Measurements from ENCODE around the gene RBM44.

Gene RBM44

DNA sequence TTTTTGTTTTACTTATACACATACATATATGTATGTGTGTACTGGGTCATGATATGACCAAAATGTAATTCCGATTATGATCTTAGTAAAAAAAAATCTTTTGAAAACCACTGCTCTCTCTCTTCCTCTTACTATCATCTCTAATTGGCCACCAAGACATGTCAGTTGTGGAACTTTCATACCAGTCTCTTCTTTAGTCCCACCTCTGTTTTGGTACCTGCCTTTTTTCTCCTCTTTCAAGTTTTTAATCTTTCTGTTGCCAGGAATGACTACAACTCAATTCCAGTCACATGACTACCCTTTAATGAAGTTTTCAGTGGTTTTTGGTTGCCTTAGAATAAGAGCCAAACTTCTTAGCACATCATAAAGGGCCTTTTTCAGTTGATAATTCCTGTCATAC is 17.1 kb downstream of the RBM44 start:
- H3K9me3 ChIP-seq (ENCODE audit: control insufficient read depth in 1 of 2, low read length in 2 of 2): no peaks in the 10 kb centered on the region
- no peak overlapping the region for H3K9ac ChIP-seq (ENCODE audit: low read depth in 1 of 2, low read length in 2 of 2)
- H3K36me3 ChIP-seq (ENCODE audit: control insufficient read depth in 1 of 2, insufficient read depth in 2 of 2, low read length in 2 of 2): no peaks in the 10 kb centered on the region
- H3K4me3 ChIP-seq (ENCODE audit: low read depth in 1 of 2, low read length in 2 of 2): no peak overlapping the region
- no peaks in the 10 kb centered on the region for H3K27me3 ChIP-seq (ENCODE audit: control insufficient read depth in 1 of 2, insufficient read depth in 2 of 2, low read length in 2 of 2)
- no peak overlapping the region for H3K27ac ChIP-seq (ENCODE audit: low read depth, low read length)
- H3K4me1 ChIP-seq (ENCODE audit: control insufficient read depth in 1 of 2, insufficient read depth in 2 of 2, low read length in 2 of 2): no peaks in the 10 kb centered on the region

- Histone ChIP-seq H3K9ac (ENCODE audit: low read depth in 1 of 2, low read length in 2 of 2) (no peak overlapping the region), H3K27me3 (ENCODE audit: control insufficient read depth in 1 of 2, insufficient read depth in 2 of 2, low read length in 2 of 2) (no peaks in the 10 kb centered on the region), H3K4me1 (ENCODE audit: control insufficient read depth in 1 of 2, insufficient read depth in 2 of 2, low read length in 2 of 2) (no peaks in the 10 kb centered on the region), H3K27ac (ENCODE audit: low read depth, low read length) (no peak overlapping the region), H3K9me3 (ENCODE audit: control insufficient read depth in 1 of 2, low read length in 2 of 2) (no peaks in the 10 kb centered on the region), H3K36me3 (ENCODE audit: control insufficient read depth in 1 of 2, insufficient read depth in 2 of 2, low read length in 2 of 2) (no peaks in the 10 kb centered on the region), H3K4me3 (ENCODE audit: low read depth in 1 of 2, low read length in 2 of 2) (no peak overlapping the region)
Observed at GRCh38 chr2:237816531-237816930, 18.0 kb downstream of the RBM44 start.

GRCh38 chr2:237818066-237818473 is 19.5 kb downstream of the RBM44 start:
- Histone ChIP-seq H3K9ac (ENCODE audit: low read depth in 1 of 2, low read length in 2 of 2) (no peak overlapping the region), H3K36me3 (ENCODE audit: control insufficient read depth in 1 of 2, insufficient read depth in 2 of 2, low read length in 2 of 2) (no peaks in the 10 kb centered on the region), H3K27me3 (ENCODE audit: control insufficient read depth in 1 of 2, insufficient read depth in 2 of 2, low read length in 2 of 2) (no peaks in the 10 kb centered on the region)

GRCh38 chr2:237819231-237819630 is 20.7 kb downstream of the RBM44 start:
- H3K27me3 ChIP-seq (ENCODE audit: control insufficient read depth in 1 of 2, insufficient read depth in 2 of 2, low read length in 2 of 2): no peaks in the 10 kb centered on the region
- H3K4me3 ChIP-seq (ENCODE audit: low read depth in 1 of 2, low read length in 2 of 2): no peak overlapping the region
- no peaks in the 10 kb centered on the region for H3K4me1 ChIP-seq (ENCODE audit: control insufficient read depth in 1 of 2, insufficient read depth in 2 of 2, low read length in 2 of 2)
- no peak overlapping the region for H3K27ac ChIP-seq (ENCODE audit: low read depth, low read length)
- no peaks in the 10 kb centered on the region for H3K9me3 ChIP-seq (ENCODE audit: control insufficient read depth in 1 of 2, low read length in 2 of 2)
- no peaks in the 10 kb centered on the region for H3K36me3 ChIP-seq (ENCODE audit: control insufficient read depth in 1 of 2, insufficient read depth in 2 of 2, low read length in 2 of 2)
- no peak overlapping the region for H3K9ac ChIP-seq (ENCODE audit: low read depth in 1 of 2, low read length in 2 of 2)

More at GRCh38 chr2:237818066-237818473, 19.5 kb downstream of the RBM44 start:
- H3K9me3 ChIP-seq (ENCODE audit: control insufficient read depth in 1 of 2, low read length in 2 of 2): no peaks in the 10 kb centered on the region
- H3K4me3 ChIP-seq (ENCODE audit: low read depth in 1 of 2, low read length in 2 of 2): no peak overlapping the region
- H3K27ac ChIP-seq (ENCODE audit: low read depth, low read length): no peak overlapping the region
- no peaks in the 10 kb centered on the region for H3K4me1 ChIP-seq (ENCODE audit: control insufficient read depth in 1 of 2, insufficient read depth in 2 of 2, low read length in 2 of 2)

DNA sequence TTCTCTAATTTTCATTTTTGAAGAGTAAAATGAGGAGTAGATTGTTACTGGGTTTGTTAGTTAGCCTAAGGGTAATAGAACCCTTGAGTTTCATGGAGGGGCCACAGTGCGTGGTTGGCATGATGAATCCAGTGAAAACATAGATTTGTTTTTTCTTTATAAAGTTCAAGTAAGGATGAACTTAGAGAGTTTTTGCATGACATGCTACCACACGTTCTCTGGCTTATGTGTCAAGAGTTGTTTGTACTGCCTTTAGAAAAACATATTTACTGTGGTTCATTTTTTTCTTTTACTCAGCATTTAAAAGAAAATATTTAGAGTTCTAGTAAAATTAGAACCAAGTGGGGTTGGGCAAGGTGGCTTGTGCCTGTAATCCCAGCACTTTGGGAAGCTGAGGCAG is 21.8 kb downstream of the RBM44 start:
- Histone ChIP-seq H3K9me3 (ENCODE audit: control insufficient read depth in 1 of 2, low read length in 2 of 2) (no peaks in the 10 kb centered on the region), H3K36me3 (ENCODE audit: control insufficient read depth in 1 of 2, insufficient read depth in 2 of 2, low read length in 2 of 2) (no peaks in the 10 kb centered on the region), H3K4me3 (ENCODE audit: low read depth in 1 of 2, low read length in 2 of 2) (no peak overlapping the region), H3K27ac (ENCODE audit: low read depth, low read length) (no peak overlapping the region), H3K9ac (ENCODE audit: low read depth in 1 of 2, low read length in 2 of 2) (no peak overlapping the region), H3K27me3 (ENCODE audit: control insufficient read depth in 1 of 2, insufficient read depth in 2 of 2, low read length in 2 of 2) (no peaks in the 10 kb centered on the region), H3K4me1 (ENCODE audit: control insufficient read depth in 1 of 2, insufficient read depth in 2 of 2, low read length in 2 of 2) (no peaks in the 10 kb centered on the region)

GRCh38 chr2:237823544-237823943 is 25.0 kb downstream of the RBM44 start:
- Histone ChIP-seq H3K27me3 (ENCODE audit: control insufficient read depth in 1 of 2, insufficient read depth in 2 of 2, low read length in 2 of 2) (no peaks in the 10 kb centered on the region), H3K27ac (ENCODE audit: low read depth, low read length) (no peak overlapping the region), H3K36me3 (ENCODE audit: control insufficient read depth in 1 of 2, insufficient read depth in 2 of 2, low read length in 2 of 2) (no peaks in the 10 kb centered on the region), H3K4me1 (ENCODE audit: control insufficient read depth in 1 of 2, insufficient read depth in 2 of 2, low read length in 2 of 2) (peaks cover 0 to 4% of the 10 kb centered on the region in 2 donors), H3K9me3 (ENCODE audit: control insufficient read depth in 1 of 2, low read length in 2 of 2) (no peaks in the 10 kb centered on the region), H3K4me3 (ENCODE audit: low read depth in 1 of 2, low read length in 2 of 2) (no peak overlapping the region), H3K9ac (ENCODE audit: low read depth in 1 of 2, low read length in 2 of 2) (no peak overlapping the region)

DNA sequence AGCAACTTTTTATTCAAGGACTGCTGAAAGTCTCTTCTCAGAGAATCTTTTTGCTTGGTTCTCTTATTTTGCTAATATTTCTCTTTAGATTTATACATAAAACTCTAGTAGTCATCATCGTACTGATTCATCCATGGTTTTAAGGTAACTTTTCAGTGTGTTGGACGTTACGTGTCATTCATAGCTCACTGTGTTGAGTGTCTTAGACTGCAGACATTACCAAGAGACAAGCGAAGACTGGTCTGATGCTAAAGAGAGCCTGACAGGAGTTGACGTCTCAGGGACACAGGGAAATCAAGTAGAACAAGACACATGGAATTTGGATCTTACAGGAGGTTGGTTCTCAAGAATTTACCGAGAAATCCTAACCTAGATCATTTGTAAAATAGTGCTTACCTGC is 25.5 kb downstream of the RBM44 start:
- H3K9ac ChIP-seq (ENCODE audit: low read depth in 1 of 2, low read length in 2 of 2): no peak overlapping the region
- H3K4me1 ChIP-seq (ENCODE audit: control insufficient read depth in 1 of 2, insufficient read depth in 2 of 2, low read length in 2 of 2): peaks cover 0 to 4% of the 10 kb centered on the region in 2 donors
- no peaks in the 10 kb centered on the region for H3K36me3 ChIP-seq (ENCODE audit: control insufficient read depth in 1 of 2, insufficient read depth in 2 of 2, low read length in 2 of 2)
- no peaks in the 10 kb centered on the region for H3K9me3 ChIP-seq (ENCODE audit: control insufficient read depth in 1 of 2, low read length in 2 of 2)
- no peak overlapping the region for H3K27ac ChIP-seq (ENCODE audit: low read depth, low read length)
- no peak overlapping the region for H3K4me3 ChIP-seq (ENCODE audit: low read depth in 1 of 2, low read length in 2 of 2)
- no peaks in the 10 kb centered on the region for H3K27me3 ChIP-seq (ENCODE audit: control insufficient read depth in 1 of 2, insufficient read depth in 2 of 2, low read length in 2 of 2)

DNA sequence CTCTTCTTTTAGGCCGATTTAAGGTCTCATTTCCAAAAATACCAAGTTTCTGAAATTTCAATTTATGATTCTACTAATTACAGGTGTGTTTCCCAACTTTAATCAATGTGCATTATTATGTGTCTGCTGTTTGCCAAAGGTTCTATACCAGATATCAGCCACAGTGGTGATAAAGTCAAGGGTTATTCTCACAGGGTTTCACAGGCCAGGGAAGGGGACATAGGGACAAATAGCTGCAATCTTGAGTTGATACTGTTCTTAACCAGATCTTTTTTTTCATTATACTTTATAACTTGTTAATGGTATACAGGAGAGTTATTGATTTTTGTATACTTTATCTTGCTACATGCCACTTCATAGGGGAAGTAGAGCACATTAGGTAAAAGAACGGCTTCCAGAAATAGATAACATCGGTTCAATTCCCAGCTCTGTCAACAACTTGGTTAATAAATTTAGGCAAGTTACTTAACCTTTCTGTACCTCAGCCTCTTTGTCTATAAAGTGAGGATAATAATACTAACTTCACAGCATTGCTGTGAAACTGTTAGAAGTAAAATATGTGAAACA is 28.9 kb downstream of the RBM44 start:
- no peak overlapping the region for H3K9ac ChIP-seq (ENCODE audit: low read depth in 1 of 2, low read length in 2 of 2)
- no peak overlapping the region for H3K4me3 ChIP-seq (ENCODE audit: low read depth in 1 of 2, low read length in 2 of 2)
- H3K27me3 ChIP-seq (ENCODE audit: control insufficient read depth in 1 of 2, insufficient read depth in 2 of 2, low read length in 2 of 2): no peaks in the 10 kb centered on the region
- no peaks in the 10 kb centered on the region for H3K36me3 ChIP-seq (ENCODE audit: control insufficient read depth in 1 of 2, insufficient read depth in 2 of 2, low read length in 2 of 2)
- no peak overlapping the region for H3K27ac ChIP-seq (ENCODE audit: low read depth, low read length)
- no peaks in the 10 kb centered on the region for H3K9me3 ChIP-seq (ENCODE audit: control insufficient read depth in 1 of 2, low read length in 2 of 2)
- H3K4me1 ChIP-seq (ENCODE audit: control insufficient read depth in 1 of 2, insufficient read depth in 2 of 2, low read length in 2 of 2): peaks cover 0 to 4% of the 10 kb centered on the region in 2 donors

- no peak overlapping the region for H3K4me3 ChIP-seq (ENCODE audit: low read depth in 1 of 2, low read length in 2 of 2)
- peaks cover 0 to 4% of the 10 kb centered on the region in 2 donors for H3K4me1 ChIP-seq (ENCODE audit: control insufficient read depth in 1 of 2, insufficient read depth in 2 of 2, low read length in 2 of 2)
- no peaks in the 10 kb centered on the region for H3K9me3 ChIP-seq (ENCODE audit: control insufficient read depth in 1 of 2, low read length in 2 of 2)
- H3K27ac ChIP-seq (ENCODE audit: low read depth, low read length): no peak overlapping the region
- H3K27me3 ChIP-seq (ENCODE audit: control insufficient read depth in 1 of 2, insufficient read depth in 2 of 2, low read length in 2 of 2): no peaks in the 10 kb centered on the region
- H3K9ac ChIP-seq (ENCODE audit: low read depth in 1 of 2, low read length in 2 of 2): no peak overlapping the region
- H3K36me3 ChIP-seq (ENCODE audit: control insufficient read depth in 1 of 2, insufficient read depth in 2 of 2, low read length in 2 of 2): no peaks in the 10 kb centered on the region
Observed at GRCh38 chr2:237830522-237830921, 31.9 kb downstream of the RBM44 start.

- no peak overlapping the region for H3K9ac ChIP-seq (ENCODE audit: low read depth in 1 of 2, low read length in 2 of 2)
- no peaks in the 10 kb centered on the region for H3K27me3 ChIP-seq (ENCODE audit: control insufficient read depth in 1 of 2, insufficient read depth in 2 of 2, low read length in 2 of 2)
- H3K27ac ChIP-seq (ENCODE audit: low read depth, low read length): no peak overlapping the region
- H3K9me3 ChIP-seq (ENCODE audit: control insufficient read depth in 1 of 2, low read length in 2 of 2): no peaks in the 10 kb centered on the region
- H3K4me1 ChIP-seq (ENCODE audit: control insufficient read depth in 1 of 2, insufficient read depth in 2 of 2, low read length in 2 of 2): no peaks in the 10 kb centered on the region
- H3K36me3 ChIP-seq (ENCODE audit: control insufficient read depth in 1 of 2, insufficient read depth in 2 of 2, low read length in 2 of 2): no peaks in the 10 kb centered on the region
- H3K4me3 ChIP-seq (ENCODE audit: low read depth in 1 of 2, low read length in 2 of 2): no peak overlapping the region
Observed at GRCh38 chr2:237833546-237833945, 35.0 kb downstream of the RBM44 start.

GRCh38 chr2:237835372-237835771 is 36.8 kb downstream of the RBM44 start:
- Histone ChIP-seq H3K9ac (ENCODE audit: low read depth in 1 of 2, low read length in 2 of 2) (no peak overlapping the region), H3K4me1 (ENCODE audit: control insufficient read depth in 1 of 2, insufficient read depth in 2 of 2, low read length in 2 of 2) (no peaks in the 10 kb centered on the region), H3K36me3 (ENCODE audit: control insufficient read depth in 1 of 2, insufficient read depth in 2 of 2, low read length in 2 of 2) (no peaks in the 10 kb centered on the region), H3K4me3 (ENCODE audit: low read depth in 1 of 2, low read length in 2 of 2) (no peak overlapping the region), H3K9me3 (ENCODE audit: control insufficient read depth in 1 of 2, low read length in 2 of 2) (no peaks in the 10 kb centered on the region), H3K27me3 (ENCODE audit: control insufficient read depth in 1 of 2, insufficient read depth in 2 of 2, low read length in 2 of 2) (no peaks in the 10 kb centered on the region), H3K27ac (ENCODE audit: low read depth, low read length) (no peak overlapping the region)
